Measurements from ENCODE around the gene COX5A. TPM values are rescaled to one million over a fixed set of nuclear protein-coding genes. Genes with fewer than 3 reads are reported as not detected.

The COX5A gene
- total and polyA plus RNA-seq, 2 experiments from 2014 or later, result 190 to 885 TPM

DNA sequence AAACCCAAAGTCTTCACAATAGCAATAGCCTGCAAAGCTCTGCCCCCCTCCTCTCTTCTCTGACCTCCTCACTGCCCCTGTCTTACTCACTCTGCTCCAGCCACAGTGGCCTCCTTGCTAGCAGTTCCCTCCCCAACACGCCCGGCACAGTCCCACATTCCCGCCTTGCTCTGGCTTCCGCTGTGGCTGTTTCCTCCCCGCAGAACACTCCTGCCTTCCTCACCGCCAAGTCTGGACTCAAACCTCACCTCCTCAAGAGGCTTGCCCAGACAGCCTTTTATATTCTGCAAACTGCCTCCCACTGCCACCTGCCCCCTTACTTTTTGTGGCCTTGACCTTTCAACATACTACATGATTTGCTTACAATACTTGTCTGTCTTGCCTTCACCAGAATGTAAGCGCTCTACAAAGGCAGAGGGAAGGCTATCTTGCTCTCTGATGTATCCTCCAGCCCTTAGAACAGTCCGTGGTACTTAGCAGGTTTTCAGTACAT, 48.4 kb downstream of the COX5A start (continued):
- TF ChIP-seq EZH2 (IDR thresholded peaks at IDR 0.05; ENCODE audit: low read depth, unreplicated experiment) (no peak), ZNF114 (CRISPR knock-in tag; IDR thresholded peaks at IDR 0.05) (no peak)
- TF ChIP-seq, protein P1, sequence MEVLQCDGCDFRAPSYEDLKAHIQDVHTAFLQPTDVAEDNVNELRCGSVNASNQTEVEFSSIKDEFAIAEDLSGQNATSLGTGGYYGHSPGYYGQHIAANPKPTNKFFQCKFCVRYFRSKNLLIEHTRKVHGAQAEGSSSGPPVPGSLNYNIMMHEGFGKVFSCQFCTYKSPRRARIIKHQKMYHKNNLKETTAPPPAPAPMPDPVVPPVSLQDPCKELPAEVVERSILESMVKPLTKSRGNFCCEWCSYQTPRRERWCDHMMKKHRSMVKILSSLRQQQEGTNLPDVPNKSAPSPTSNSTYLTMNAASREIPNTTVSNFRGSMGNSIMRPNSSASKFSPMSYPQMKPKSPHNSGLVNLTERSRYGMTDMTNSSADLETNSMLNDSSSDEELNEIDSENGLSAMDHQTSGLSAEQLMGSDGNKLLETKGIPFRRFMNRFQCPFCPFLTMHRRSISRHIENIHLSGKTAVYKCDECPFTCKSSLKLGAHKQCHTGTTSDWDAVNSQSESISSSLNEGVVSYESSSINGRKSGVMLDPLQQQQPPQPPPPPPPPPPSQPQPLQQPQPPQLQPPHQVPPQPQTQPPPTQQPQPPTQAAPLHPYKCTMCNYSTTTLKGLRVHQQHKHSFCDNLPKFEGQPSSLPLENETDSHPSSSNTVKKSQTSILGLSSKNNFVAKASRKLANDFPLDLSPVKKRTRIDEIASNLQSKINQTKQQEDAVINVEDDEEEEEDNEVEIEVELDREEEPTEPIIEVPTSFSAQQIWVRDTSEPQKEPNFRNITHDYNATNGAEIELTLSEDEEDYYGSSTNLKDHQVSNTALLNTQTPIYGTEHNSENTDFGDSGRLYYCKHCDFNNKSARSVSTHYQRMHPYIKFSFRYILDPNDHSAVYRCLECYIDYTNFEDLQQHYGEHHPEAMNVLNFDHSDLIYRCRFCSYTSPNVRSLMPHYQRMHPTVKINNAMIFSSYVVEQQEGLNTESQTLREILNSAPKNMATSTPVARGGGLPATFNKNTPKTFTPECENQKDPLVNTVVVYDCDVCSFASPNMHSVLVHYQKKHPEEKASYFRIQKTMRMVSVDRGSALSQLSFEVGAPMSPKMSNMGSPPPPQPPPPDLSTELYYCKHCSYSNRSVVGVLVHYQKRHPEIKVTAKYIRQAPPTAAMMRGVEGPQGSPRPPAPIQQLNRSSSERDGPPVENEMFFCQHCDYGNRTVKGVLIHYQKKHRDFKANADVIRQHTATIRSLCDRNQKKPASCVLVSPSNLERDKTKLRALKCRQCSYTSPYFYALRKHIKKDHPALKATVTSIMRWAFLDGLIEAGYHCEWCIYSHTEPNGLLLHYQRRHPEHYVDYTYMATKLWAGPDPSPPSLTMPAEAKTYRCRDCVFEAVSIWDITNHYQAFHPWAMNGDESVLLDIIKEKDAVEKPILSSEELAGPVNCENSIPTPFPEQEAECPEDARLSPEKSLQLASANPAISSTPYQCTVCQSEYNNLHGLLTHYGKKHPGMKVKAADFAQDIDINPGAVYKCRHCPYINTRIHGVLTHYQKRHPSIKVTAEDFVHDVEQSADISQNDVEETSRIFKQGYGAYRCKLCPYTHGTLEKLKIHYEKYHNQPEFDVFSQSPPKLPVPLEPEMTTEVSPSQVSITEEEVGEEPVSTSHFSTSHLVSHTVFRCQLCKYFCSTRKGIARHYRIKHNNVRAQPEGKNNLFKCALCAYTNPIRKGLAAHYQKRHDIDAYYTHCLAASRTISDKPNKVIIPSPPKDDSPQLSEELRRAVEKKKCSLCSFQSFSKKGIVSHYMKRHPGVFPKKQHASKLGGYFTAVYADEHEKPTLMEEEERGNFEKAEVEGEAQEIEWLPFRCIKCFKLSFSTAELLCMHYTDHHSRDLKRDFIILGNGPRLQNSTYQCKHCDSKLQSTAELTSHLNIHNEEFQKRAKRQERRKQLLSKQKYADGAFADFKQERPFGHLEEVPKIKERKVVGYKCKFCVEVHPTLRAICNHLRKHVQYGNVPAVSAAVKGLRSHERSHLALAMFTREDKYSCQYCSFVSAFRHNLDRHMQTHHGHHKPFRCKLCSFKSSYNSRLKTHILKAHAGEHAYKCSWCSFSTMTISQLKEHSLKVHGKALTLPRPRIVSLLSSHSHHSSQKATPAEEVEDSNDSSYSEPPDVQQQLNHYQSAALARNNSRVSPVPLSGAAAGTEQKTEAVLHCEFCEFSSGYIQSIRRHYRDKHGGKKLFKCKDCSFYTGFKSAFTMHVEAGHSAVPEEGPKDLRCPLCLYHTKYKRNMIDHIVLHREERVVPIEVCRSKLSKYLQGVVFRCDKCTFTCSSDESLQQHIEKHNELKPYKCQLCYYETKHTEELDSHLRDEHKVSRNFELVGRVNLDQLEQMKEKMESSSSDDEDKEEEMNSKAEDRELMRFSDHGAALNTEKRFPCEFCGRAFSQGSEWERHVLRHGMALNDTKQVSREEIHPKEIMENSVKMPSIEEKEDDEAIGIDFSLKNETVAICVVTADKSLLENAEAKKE (CRISPR knock-in tag; IDR thresholded peaks at IDR 0.05), result no peak

DNA sequence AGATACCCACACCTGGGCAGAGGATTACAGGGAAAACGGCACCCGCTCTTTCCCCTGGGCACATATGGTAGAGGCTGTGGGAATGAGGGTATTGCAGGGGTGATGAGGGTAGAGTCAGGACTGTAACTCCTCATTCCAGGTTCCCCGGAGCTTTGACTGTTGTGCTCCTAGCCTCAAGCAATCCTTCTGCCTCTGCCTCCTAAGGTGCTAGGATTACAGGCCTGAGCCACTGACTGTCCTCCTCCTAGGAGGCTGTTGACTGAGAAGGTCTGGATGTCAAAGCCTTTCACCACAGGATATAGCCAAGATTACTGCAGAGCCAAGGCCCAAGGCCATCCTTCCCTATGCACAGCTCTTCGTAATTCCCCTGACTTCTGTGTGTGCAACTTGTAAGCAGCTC, 49.2 kb downstream of the COX5A start:
- H3K4me2 ChIP-seq, result peak overlapping the region; percentile 90; the same call in 1 of the 2 replicates
- Mint-ChIP-seq H3K27me3 (ENCODE audit: insufficient read depth, low read depth, poor library complexity) (peaks cover 6% of the 10 kb centered on the region), H3K36me3 (ENCODE audit: low read depth) (peaks cover 20% of the 10 kb centered on the region)
- TF ChIP-seq ZNF114 (CRISPR knock-in tag; IDR thresholded peaks at IDR 0.05) (no peak), CREB1 (CRISPR knock-in tag; IDR thresholded peaks at IDR 0.05; ENCODE audit: low read depth) (no peak)
- TF ChIP-seq, protein P2, sequence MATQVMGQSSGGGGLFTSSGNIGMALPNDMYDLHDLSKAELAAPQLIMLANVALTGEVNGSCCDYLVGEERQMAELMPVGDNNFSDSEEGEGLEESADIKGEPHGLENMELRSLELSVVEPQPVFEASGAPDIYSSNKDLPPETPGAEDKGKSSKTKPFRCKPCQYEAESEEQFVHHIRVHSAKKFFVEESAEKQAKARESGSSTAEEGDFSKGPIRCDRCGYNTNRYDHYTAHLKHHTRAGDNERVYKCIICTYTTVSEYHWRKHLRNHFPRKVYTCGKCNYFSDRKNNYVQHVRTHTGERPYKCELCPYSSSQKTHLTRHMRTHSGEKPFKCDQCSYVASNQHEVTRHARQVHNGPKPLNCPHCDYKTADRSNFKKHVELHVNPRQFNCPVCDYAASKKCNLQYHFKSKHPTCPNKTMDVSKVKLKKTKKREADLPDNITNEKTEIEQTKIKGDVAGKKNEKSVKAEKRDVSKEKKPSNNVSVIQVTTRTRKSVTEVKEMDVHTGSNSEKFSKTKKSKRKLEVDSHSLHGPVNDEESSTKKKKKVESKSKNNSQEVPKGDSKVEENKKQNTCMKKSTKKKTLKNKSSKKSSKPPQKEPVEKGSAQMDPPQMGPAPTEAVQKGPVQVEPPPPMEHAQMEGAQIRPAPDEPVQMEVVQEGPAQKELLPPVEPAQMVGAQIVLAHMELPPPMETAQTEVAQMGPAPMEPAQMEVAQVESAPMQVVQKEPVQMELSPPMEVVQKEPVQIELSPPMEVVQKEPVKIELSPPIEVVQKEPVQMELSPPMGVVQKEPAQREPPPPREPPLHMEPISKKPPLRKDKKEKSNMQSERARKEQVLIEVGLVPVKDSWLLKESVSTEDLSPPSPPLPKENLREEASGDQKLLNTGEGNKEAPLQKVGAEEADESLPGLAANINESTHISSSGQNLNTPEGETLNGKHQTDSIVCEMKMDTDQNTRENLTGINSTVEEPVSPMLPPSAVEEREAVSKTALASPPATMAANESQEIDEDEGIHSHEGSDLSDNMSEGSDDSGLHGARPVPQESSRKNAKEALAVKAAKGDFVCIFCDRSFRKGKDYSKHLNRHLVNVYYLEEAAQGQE (IDR thresholded peaks at IDR 0.05; ENCODE audit: unreplicated experiment), result no peak
- TF ChIP-seq, protein P1 (CRISPR knock-in tag; IDR thresholded peaks at IDR 0.05), result no peak

More for the DNA sequence above, 49.2 kb downstream of the COX5A start:
- no peaks in the 10 kb centered on the region for H3K79me2 ChIP-seq (replicated peaks; ENCODE audit: insufficient read depth)
- ATAC-seq (no peak), DNase-seq (ENCODE audit: low spot score) (no peak)
- H3K9me2 ChIP-seq (ENCODE audit: insufficient read depth), result no peaks in the 10 kb centered on the region
- H3K4me1 ChIP-seq (ENCODE audit: insufficient read depth), result peaks cover 6% of the 10 kb centered on the region
- no peaks in the 10 kb centered on the region for H4K20me1 ChIP-seq (replicated peaks; ENCODE audit: insufficient read depth)
- Mint-ChIP-seq H3K27ac (no peak overlapping the region), H3K4me1 (peaks cover 6% of the 10 kb centered on the region; the same call in 1 of the 3 replicates), H3K9me3 (no peaks in the 10 kb centered on the region; the same call in 2 of the 3 replicates), H3K4me3 (no peak overlapping the region)
- H3F3A ChIP-seq (replicated peaks; ENCODE audit: low read depth), result no peaks in the 10 kb centered on the region
- no peaks in the 10 kb centered on the region for H3K36me3 ChIP-seq (ENCODE audit: insufficient read depth)
- H2AFZ ChIP-seq, result peak overlapping the region; percentile 100; the same call in 1 of the 2 replicates
- no peaks in the 10 kb centered on the region for H3K27me3 ChIP-seq (ENCODE audit: insufficient read depth)
- peak overlapping the region; percentile 86; the same call in 1 of the 2 replicates for H3K4me3 ChIP-seq
- no peak overlapping the region for H3K27ac ChIP-seq (ENCODE audit: low read depth)
